Measurements from ENCODE around the gene ABTB2. TPM values are rescaled to one million over a fixed set of nuclear protein-coding genes. Genes with fewer than 3 reads are reported as not detected.

The ABTB2 gene
- total RNA-seq, 1 donor from 2014 or later, result 5.2 TPM

GRCh38 chr11:34218067-34218466 is 139.7 kb downstream of the ABTB2 start:
- DNase-seq (ENCODE audit: low read depth), result no peak

GRCh38 chr11:34216706-34217105 is 141.1 kb downstream of the ABTB2 start:
- no peak for DNase-seq (ENCODE audit: low read depth)

- DNase-seq (ENCODE audit: low read depth), result no peak
Observed at GRCh38 chr11:34215806-34216453, 141.9 kb downstream of the ABTB2 start.

GRCh38 chr11:34214961-34215805 is 142.6 kb downstream of the ABTB2 start:
- DNase-seq (ENCODE audit: low read depth), result peak; percentile 43

GRCh38 chr11:34213366-34213765 is 144.4 kb downstream of the ABTB2 start:
- no peak for DNase-seq (ENCODE audit: low read depth)

- DNase-seq (ENCODE audit: low read depth), result no peak
Observed at GRCh38 chr11:34212566-34212965, 145.2 kb downstream of the ABTB2 start.

GRCh38 chr11:34209809-34210208 is 148.0 kb downstream of the ABTB2 start:
- DNase-seq (ENCODE audit: low read depth), result no peak

GRCh38 chr11:34208266-34209135 is 149.3 kb downstream of the ABTB2 start:
- no peak for DNase-seq (ENCODE audit: low read depth)

- DNase-seq (ENCODE audit: low read depth), result no peak
Observed at GRCh38 chr11:34207487-34208180, 150.2 kb downstream of the ABTB2 start.

- DNase-seq (ENCODE audit: low read depth), result peak; percentile 41
Observed at GRCh38 chr11:34206407-34207300, 151.2 kb downstream of the ABTB2 start.

GRCh38 chr11:34205326-34206035 is 152.3 kb downstream of the ABTB2 start:
- DNase-seq (ENCODE audit: low read depth), result no peak

- no peak for DNase-seq (ENCODE audit: low read depth)
Observed at GRCh38 chr11:34204396-34205279, 153.2 kb downstream of the ABTB2 start.

- no peak for DNase-seq (ENCODE audit: low read depth)
Observed at GRCh38 chr11:34203377-34203871, 154.4 kb downstream of the ABTB2 start.

GRCh38 chr11:34201129-34201528 is 156.7 kb downstream of the ABTB2 start:
- DNase-seq (ENCODE audit: low read depth), result no peak

- no peak for DNase-seq (ENCODE audit: low read depth)
Observed at GRCh38 chr11:34199525-34199924, 158.3 kb downstream of the ABTB2 start.

GRCh38 chr11:34198523-34198922 is 159.3 kb downstream of the ABTB2 start:
- DNase-seq (ENCODE audit: low read depth), result no peak

- no peak for DNase-seq (ENCODE audit: low read depth)
Observed at GRCh38 chr11:34197256-34197655, 160.6 kb downstream of the ABTB2 start.
